K562 (cell line): ENCODE measurements around the gene DEGS1. TPM values are rescaled to one million over a fixed set of nuclear protein-coding genes. Genes with fewer than 3 reads are reported as not detected.

Source experiments
- ATAC-seq: fragments of 200-7000 bp; cut with Tn5 transposase; 3 replicates; pipeline ENCODE4 v1.9.1; 2020; ENCODE audit warnings: moderate library complexity
- BruUV-seq: library from RNA; stranded (reverse); fragments of 400-500 nt; replicated peaks from 2 replicates; lab custom pipeline; 2021; lab: Mats Ljungman, UMichigan
- CTCF ChIA-PET: fragments of 300-600 bp; formaldehyde crosslinking; extraction: SDS; loops from one replicate; lab custom pipeline; 2021; ENCODE audit warnings: low intra/inter-chr PET ratio; lab: Yijun Ruan, JAX
- POLR2A ChIA-PET: fragments of 300-600, 350-650 bp; sonication (Branson Sonifier 250); formaldehyde crosslinking; extraction: SDS; loops from one replicate; lab custom pipeline; 2021; ENCODE audit warnings: antibody characterized with exemption, inconsistent platforms; lab: Yijun Ruan, JAX
- DNase-seq, 4 experiments: peaks; one replicate each; pipeline versions ENCODE4 v3.0.0 to v3.0.0-alpha.2; 2011 to 2018; ENCODE audit warnings: low spot score in 3 of 4, mixed read lengths in 3 of 4; ENCODE audit errors: extremely low read depth in 1 of 4
- FAIRE-seq: peaks from 2 replicates; lab custom pipeline; 2011; peaks lifted over from hg19 to GRCh38; lab: Jason Lieb, UNC
- H2AFZ ChIP-seq: 2 replicates; pipeline ENCODE4 v1.6.0; 2011; ENCODE audit warnings: low read depth, low read length, control low read depth, inconsistent platforms
- H3K27ac ChIP-seq: fragments of 200-600 bp; 3 replicates; pipeline ENCODE4 v1.8.0; 2011; ENCODE audit warnings: low read depth, mild to moderate bottlenecking, control low read depth, inconsistent platforms, low read length, moderate library complexity, mixed read lengths; ENCODE audit errors: extremely low read depth
- H3K27me3 ChIP-seq, 2 experiments: fragments of 300-600 bp in 1 of 2; 2 replicates in 1 of 2; 3 replicates in 1 of 2; pipeline versions ENCODE4 v1.6.0 to v1.8.0; 2011; ENCODE audit warnings: inconsistent platforms in 2 of 2, low read length in 2 of 2, mild to moderate bottlenecking in 1 of 2, mixed read lengths in 1 of 2, moderate library complexity in 1 of 2; ENCODE audit not compliant: control insufficient read depth in 2 of 2, insufficient read depth in 2 of 2
- H3K36me3 ChIP-seq: fragments of 300-600 bp; 3 replicates; pipeline ENCODE4 v1.8.0; 2011; ENCODE audit warnings: mild to moderate bottlenecking, low read length, inconsistent platforms; ENCODE audit not compliant: control insufficient read depth, insufficient read depth
- H3K4me1 ChIP-seq, 2 experiments: fragments of 200-600 bp in 1 of 2; replicated peaks in 1 of 2; 2 replicates in 1 of 2; 3 replicates in 1 of 2; pipeline versions ENCODE4 v1.5.1 to v1.8.0; 2011; ENCODE audit warnings: inconsistent platforms in 2 of 2, low read length in 2 of 2, mild to moderate bottlenecking in 1 of 2, mixed read lengths in 1 of 2, moderate library complexity in 1 of 2; ENCODE audit not compliant: control insufficient read depth in 2 of 2, insufficient read depth in 2 of 2
- H3K4me2 ChIP-seq: 2 replicates; pipeline ENCODE4 v1.6.1; 2011; ENCODE audit warnings: low read length, control low read depth, inconsistent platforms, mixed read lengths; ENCODE audit not compliant: insufficient read depth
- H3K4me3 ChIP-seq: fragments of 200-600 bp; sonication (generic), shearing (Covaris generic); 2 replicates; pipeline ENCODE4 v1.5.1; 2016; ENCODE audit warnings: control low read depth, inconsistent platforms
- H3K79me2 ChIP-seq: fragments of 200-600 bp; 3 replicates; pipeline ENCODE4 v1.8.0; 2011; ENCODE audit warnings: low read length, inconsistent platforms; ENCODE audit not compliant: control insufficient read depth, insufficient read depth
- H3K9ac ChIP-seq, 2 experiments: 2 replicates each; pipeline versions ENCODE4 v1.6.0 to v1.6.1; 2011; ENCODE audit warnings: low read depth in 2 of 2, low read length in 2 of 2, control low read depth in 1 of 2, inconsistent platforms in 1 of 2, mild to moderate bottlenecking in 1 of 2, mixed read lengths in 1 of 2; ENCODE audit not compliant: insufficient read depth in 1 of 2
- H3K9me1 ChIP-seq: one replicate; pipeline ENCODE4 v1.6.0; 2011; ENCODE audit warnings: inconsistent platforms, mild to moderate bottlenecking, low read length, moderate library complexity; ENCODE audit not compliant: control insufficient read depth, insufficient read depth
- H3K9me3 ChIP-seq: replicated peaks from 2 replicates; pipeline ENCODE4 v1.5.1; 2011; ENCODE audit warnings: low read depth, low read length, inconsistent platforms; ENCODE audit not compliant: control insufficient read depth, insufficient read depth
- H4K20me1 ChIP-seq: replicated peaks from 2 replicates; pipeline ENCODE4 v1.6.1; 2011; ENCODE audit warnings: low read length, inconsistent platforms, mixed read lengths; ENCODE audit not compliant: control insufficient read depth, insufficient read depth
- CHD1 ChIP-seq: fragments of 200-600 bp; sonication (generic); IDR thresholded peaks from one replicate; pipeline ENCODE4 v1.6.1; 2012; ENCODE audit warnings: mild to moderate bottlenecking, moderate library complexity, low read length, inconsistent platforms
- DDX20 ChIP-seq: fragments of 450-650 bp; IDR thresholded peaks from 2 replicates; pipeline ENCODE4 v1.6.1; 2016; ENCODE audit warnings: missing genetic modification characterization, low read depth, mild to moderate bottlenecking, missing compliant biosample characterization, moderate library complexity
- MAFF ChIP-seq: IDR thresholded peaks from 2 replicates; pipeline ENCODE4 v1.6.1; 2012; ENCODE audit warnings: low read length, improper control_type of control experiment
- MED1 ChIP-seq: sonication (generic); formaldehyde crosslinking; IDR thresholded peaks from 2 replicates; pipeline ENCODE4 v1.8.1; 2023; ENCODE audit warnings: missing genetic modification reagents, borderline replicate concordance
- NFE2 ChIP-seq: IDR thresholded peaks from 2 replicates; pipeline ENCODE4 v1.6.1; 2014; ENCODE audit warnings: antibody characterized with exemption, low read depth
- NR1H2 ChIP-seq: sonication (generic); formaldehyde crosslinking; IDR thresholded peaks from 2 replicates; pipeline ENCODE4 v1.4.0; 2020; ENCODE audit warnings: mild to moderate bottlenecking, missing genetic modification reagents
- ZNF24 ChIP-seq: fragments of 450-650 bp; IDR thresholded peaks from 2 replicates; pipeline ENCODE4 v1.6.1; 2016
- ZSCAN29 ChIP-seq: fragments of 450-650 bp; IDR thresholded peaks from 2 replicates; pipeline ENCODE4 v1.6.1; 2017
- in situ Hi-C: fragments of 300-500 bp; cut with MboI; formaldehyde crosslinking; loops from 4 replicates; pipeline ENCODE4 v1.15.0; 2018; ENCODE audit warnings: inconsistent platforms, mixed read lengths
- intact Hi-C: fragments of 100-400 bp; cut with micrococcal nuclease; formaldehyde crosslinking; loops from 2 replicates; pipeline ENCODE4 v1.14.2; 2022
- polyA plus RNA-seq, 8 experiments: library from polyadenylated mRNA; depleted of rRNA in 4 of 8; stranded (reverse) in 5 of 8; unstranded in 3 of 8; fragments of >200 nt; fragmentation: Nextera tagmentation in 2 of 8; fragmentation: Illumina TruSeq in 1 of 8; extraction: Ambion mirVana in 2 of 8; extraction: Trizol in 1 of 8; gene quantifications; 2 replicates each; pipeline versions ENCODE4 v1.2.1 to v1.2.3, GENCODE V29; 2011 to 2014; ENCODE audit warnings: inconsistent platforms in 1 of 8, missing spikeins in 1 of 8
- total RNA-seq, 7 experiments: library from RNA; depleted of rRNA in 6 of 7; stranded (reverse); fragments of >200 nt in 6 of 7; fragmentation: Illumina TruSeq in 2 of 7; extraction: Trizol in 2 of 7; gene quantifications; 2 replicates each; pipeline versions ENCODE4 v1.2.1 to v1.2.3, GENCODE V29; 2011 to 2021; ENCODE audit warnings: low replicate concordance in 1 of 7
- TF ChIP-seq, protein P1 (sequence below): fragments of 250-450 bp; sonication (Bioruptor Pico); IDR thresholded peaks from 2 replicates; pipeline ENCODE4 v1.8.0; 2022; ENCODE audit warnings: moderate library complexity, mild to moderate bottlenecking, inconsistent platforms
- TF ChIP-seq, protein P2 (sequence below): sonication (generic); formaldehyde crosslinking; IDR thresholded peaks from 2 replicates; pipeline ENCODE4 v1.8.0; 2023; ENCODE audit warnings: missing genetic modification reagents, mild to moderate bottlenecking, borderline replicate concordance
- TF ChIP-seq, protein P3 (sequence below): fragments of 450-650 bp; IDR thresholded peaks from 2 replicates; pipeline ENCODE4 v1.7.1; 2018; ENCODE audit warnings: mild to moderate bottlenecking, low read depth; ENCODE audit not compliant: partially characterized antibody

The DEGS1 gene
- total and polyA plus RNA-seq, 9 of the 15 experiments (the other 6 are each of a cell fraction or from before 2014, with no cell fraction given): 12.3 to 95.0 (median 38.8) TPM

DNA sequence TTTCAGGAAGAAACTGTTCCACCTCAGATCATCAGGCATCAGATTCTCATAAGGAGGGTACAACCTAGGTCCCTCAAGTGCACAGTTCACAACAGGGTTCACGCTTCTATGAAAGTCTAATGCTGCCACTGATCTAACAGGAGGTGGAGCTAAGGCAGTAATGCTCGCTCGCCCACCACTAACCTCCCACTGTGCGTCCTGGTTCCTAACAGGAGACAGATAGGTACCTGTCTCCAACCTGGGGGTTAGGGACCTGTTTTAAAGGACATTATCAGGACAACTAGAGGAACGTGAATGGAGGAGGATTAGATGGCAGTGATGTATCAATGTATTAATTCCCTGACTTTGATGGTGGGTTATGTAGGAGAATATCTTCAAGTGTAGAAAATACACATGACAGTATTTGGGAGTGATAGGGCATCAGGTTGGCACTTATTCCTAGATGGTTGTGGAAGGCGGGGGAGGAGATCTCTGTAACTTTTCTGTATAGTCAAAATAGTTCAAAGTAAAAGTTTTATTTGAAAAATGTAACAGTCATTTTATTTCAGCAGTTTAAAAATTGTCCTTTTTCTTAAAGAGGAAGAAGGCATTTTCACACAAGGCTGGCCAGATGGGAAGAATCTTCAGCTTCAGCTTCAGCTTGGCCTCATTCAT, 43.9 kb downstream of the DEGS1 start (continued):
- TF ChIP-seq, protein P1, sequence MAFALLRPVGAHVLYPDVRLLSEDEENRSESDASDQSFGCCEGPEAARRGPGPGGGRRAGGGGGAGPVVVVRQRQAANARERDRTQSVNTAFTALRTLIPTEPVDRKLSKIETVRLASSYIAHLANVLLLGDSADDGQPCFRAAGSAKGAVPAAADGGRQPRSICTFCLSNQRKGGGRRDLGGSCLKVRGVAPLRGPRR (CRISPR knock-in tag): no peak
- TF ChIP-seq NR1H2 (no peak), ZSCAN29 (no peak)
- TF ChIP-seq, all 486 proteins: peak for 0

DNA sequence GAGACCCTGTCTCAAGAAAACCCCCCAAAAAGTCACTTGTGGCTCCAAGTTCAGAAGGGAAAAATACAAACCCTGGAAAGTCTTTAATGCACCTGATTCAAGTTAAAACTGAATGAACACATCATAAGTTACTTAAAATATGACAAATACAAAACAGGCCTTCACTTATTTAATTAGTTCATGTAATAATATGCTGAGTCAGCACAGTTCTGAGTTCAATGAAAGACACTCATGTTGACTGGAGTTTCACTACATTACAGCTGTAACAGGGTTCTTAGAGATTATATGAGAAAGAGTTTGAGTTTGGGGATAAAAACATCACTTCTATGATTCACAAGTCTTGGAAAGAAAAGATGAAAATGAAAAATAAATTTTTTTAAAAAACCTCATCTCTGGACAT, 51.0 kb downstream of the DEGS1 start:
- Histone ChIP-seq H4K20me1 (no peaks in the 10 kb centered on the region), H3K4me3 (no peak overlapping the region), H3K9me1 (no peaks in the 10 kb centered on the region), H3K79me2 (no peaks in the 10 kb centered on the region), H3K9ac (no peak overlapping the region), H3K4me1 (no peaks in the 10 kb centered on the region), H3K4me2 (no peak overlapping the region), H3K36me3 (peaks cover 65% of the 10 kb centered on the region), H3K27ac (no peak overlapping the region), H3K27me3 (no peaks in the 10 kb centered on the region), H3K9me3 (no peaks in the 10 kb centered on the region), H2AFZ (no peak overlapping the region)
- CTCF ChIA-PET: no interaction called here
- intact Hi-C loops: no loop called here
- POLR2A ChIA-PET: interaction anchor here (1.2 kb wide), 1 partner anchor 11 kb away, joined by 4 read pairs; no protein-coding TSS in a partner anchor
- BruUV-seq: no TSS peak
- in situ Hi-C loops: no loop called here
- no peak for DNase-seq
- ATAC-seq: no peak
- no peak for FAIRE-seq
- TF ChIP-seq, protein P2, sequence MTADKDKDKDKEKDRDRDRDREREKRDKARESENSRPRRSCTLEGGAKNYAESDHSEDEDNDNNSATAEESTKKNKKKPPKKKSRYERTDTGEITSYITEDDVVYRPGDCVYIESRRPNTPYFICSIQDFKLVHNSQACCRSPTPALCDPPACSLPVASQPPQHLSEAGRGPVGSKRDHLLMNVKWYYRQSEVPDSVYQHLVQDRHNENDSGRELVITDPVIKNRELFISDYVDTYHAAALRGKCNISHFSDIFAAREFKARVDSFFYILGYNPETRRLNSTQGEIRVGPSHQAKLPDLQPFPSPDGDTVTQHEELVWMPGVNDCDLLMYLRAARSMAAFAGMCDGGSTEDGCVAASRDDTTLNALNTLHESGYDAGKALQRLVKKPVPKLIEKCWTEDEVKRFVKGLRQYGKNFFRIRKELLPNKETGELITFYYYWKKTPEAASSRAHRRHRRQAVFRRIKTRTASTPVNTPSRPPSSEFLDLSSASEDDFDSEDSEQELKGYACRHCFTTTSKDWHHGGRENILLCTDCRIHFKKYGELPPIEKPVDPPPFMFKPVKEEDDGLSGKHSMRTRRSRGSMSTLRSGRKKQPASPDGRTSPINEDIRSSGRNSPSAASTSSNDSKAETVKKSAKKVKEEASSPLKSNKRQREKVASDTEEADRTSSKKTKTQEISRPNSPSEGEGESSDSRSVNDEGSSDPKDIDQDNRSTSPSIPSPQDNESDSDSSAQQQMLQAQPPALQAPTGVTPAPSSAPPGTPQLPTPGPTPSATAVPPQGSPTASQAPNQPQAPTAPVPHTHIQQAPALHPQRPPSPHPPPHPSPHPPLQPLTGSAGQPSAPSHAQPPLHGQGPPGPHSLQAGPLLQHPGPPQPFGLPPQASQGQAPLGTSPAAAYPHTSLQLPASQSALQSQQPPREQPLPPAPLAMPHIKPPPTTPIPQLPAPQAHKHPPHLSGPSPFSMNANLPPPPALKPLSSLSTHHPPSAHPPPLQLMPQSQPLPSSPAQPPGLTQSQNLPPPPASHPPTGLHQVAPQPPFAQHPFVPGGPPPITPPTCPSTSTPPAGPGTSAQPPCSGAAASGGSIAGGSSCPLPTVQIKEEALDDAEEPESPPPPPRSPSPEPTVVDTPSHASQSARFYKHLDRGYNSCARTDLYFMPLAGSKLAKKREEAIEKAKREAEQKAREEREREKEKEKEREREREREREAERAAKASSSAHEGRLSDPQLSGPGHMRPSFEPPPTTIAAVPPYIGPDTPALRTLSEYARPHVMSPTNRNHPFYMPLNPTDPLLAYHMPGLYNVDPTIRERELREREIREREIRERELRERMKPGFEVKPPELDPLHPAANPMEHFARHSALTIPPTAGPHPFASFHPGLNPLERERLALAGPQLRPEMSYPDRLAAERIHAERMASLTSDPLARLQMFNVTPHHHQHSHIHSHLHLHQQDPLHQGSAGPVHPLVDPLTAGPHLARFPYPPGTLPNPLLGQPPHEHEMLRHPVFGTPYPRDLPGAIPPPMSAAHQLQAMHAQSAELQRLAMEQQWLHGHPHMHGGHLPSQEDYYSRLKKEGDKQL: no peak
- TF ChIP-seq NFE2 (peak; percentile 48), CHD1 (no peak), MAFF (peak; percentile 100), ZNF24 (no peak), MED1 (CRISPR knock-in tag) (no peak), DDX20 (tag) (no peak)
- TF ChIP-seq, protein P3, sequence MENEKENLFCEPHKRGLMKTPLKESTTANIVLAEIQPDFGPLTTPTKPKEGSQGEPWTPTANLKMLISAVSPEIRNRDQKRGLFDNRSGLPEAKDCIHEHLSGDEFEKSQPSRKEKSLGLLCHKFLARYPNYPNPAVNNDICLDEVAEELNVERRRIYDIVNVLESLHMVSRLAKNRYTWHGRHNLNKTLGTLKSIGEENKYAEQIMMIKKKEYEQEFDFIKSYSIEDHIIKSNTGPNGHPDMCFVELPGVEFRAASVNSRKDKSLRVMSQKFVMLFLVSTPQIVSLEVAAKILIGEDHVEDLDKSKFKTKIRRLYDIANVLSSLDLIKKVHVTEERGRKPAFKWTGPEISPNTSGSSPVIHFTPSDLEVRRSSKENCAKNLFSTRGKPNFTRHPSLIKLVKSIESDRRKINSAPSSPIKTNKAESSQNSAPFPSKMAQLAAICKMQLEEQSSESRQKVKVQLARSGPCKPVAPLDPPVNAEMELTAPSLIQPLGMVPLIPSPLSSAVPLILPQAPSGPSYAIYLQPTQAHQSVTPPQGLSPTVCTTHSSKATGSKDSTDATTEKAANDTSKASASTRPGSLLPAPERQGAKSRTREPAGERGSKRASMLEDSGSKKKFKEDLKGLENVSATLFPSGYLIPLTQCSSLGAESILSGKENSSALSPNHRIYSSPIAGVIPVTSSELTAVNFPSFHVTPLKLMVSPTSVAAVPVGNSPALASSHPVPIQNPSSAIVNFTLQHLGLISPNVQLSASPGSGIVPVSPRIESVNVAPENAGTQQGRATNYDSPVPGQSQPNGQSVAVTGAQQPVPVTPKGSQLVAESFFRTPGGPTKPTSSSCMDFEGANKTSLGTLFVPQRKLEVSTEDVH: no peak
